ENCODE measurements around the gene OSBPL10. TPM values are rescaled to one million over a fixed set of nuclear protein-coding genes. Genes with fewer than 3 reads are reported as not detected.

The OSBPL10 gene
- total RNA-seq, 2 experiments from 2014 or later, result 6.1 to 6.4 TPM

- no peak overlapping the region for H3K4me3 Mint-ChIP-seq
- peaks cover 14% of the 10 kb centered on the region for H3K27me3 Mint-ChIP-seq (ENCODE audit: low read depth)
- H3K9me3 Mint-ChIP-seq, result no peaks in the 10 kb centered on the region
- H3K36me3 Mint-ChIP-seq (ENCODE audit: low read depth), result no peaks in the 10 kb centered on the region
- CTCF ChIA-PET, result interaction anchor here (0.6 kb wide), 1 partner anchor 118 kb away, joined by 5 read pairs; no protein-coding TSS in a partner anchor
- H3K4me1 Mint-ChIP-seq (ENCODE audit: low read depth), result no peaks in the 10 kb centered on the region
- no peak for DNase-seq
- no peak overlapping the region for H3K27ac Mint-ChIP-seq
- intact Hi-C loops (cut with micrococcal nuclease), result no loop called here
Observed at GRCh38 chr3:31891876-31892455, 89.1 kb downstream of the OSBPL10 start.

GRCh38 chr3:31890742-31891469 is 90.2 kb downstream of the OSBPL10 start:
- CTCF ChIA-PET, result no interaction called here
- peak; percentile 8 for DNase-seq
- Mint-ChIP-seq H3K4me3 (no peak overlapping the region), H3K27me3 (ENCODE audit: low read depth) (peaks cover 16% of the 10 kb centered on the region), H3K36me3 (ENCODE audit: low read depth) (no peaks in the 10 kb centered on the region), H3K27ac (no peak overlapping the region), H3K9me3 (no peaks in the 10 kb centered on the region), H3K4me1 (ENCODE audit: low read depth) (no peaks in the 10 kb centered on the region)
- intact Hi-C loops (cut with micrococcal nuclease), result no loop called here

GRCh38 chr3:31890007-31890406 is 91.1 kb downstream of the OSBPL10 start:
- DNase-seq, result no peak
- H3K36me3 Mint-ChIP-seq (ENCODE audit: low read depth), result no peaks in the 10 kb centered on the region
- no peaks in the 10 kb centered on the region for H3K4me1 Mint-ChIP-seq (ENCODE audit: low read depth)
- peaks cover 16% of the 10 kb centered on the region for H3K27me3 Mint-ChIP-seq (ENCODE audit: low read depth)
- CTCF ChIA-PET, result no interaction called here
- no peaks in the 10 kb centered on the region for H3K9me3 Mint-ChIP-seq
- no peak overlapping the region for H3K4me3 Mint-ChIP-seq
- intact Hi-C loops (cut with micrococcal nuclease), result no loop called here
- no peak overlapping the region for H3K27ac Mint-ChIP-seq

GRCh38 chr3:31885235-31885634 is 95.8 kb downstream of the OSBPL10 start:
- no peak for DNase-seq
- CTCF ChIA-PET, result no interaction called here
- Mint-ChIP-seq H3K4me1 (ENCODE audit: low read depth) (no peaks in the 10 kb centered on the region), H3K27me3 (ENCODE audit: low read depth) (peaks cover 18% of the 10 kb centered on the region), H3K36me3 (ENCODE audit: low read depth) (no peaks in the 10 kb centered on the region), H3K27ac (no peak overlapping the region), H3K9me3 (no peaks in the 10 kb centered on the region), H3K4me3 (no peak overlapping the region)
- intact Hi-C loops (cut with micrococcal nuclease), result no loop called here

GRCh38 chr3:31884251-31884650 is 96.8 kb downstream of the OSBPL10 start:
- no peaks in the 10 kb centered on the region for H3K36me3 Mint-ChIP-seq (ENCODE audit: low read depth)
- CTCF ChIA-PET, result no interaction called here
- intact Hi-C loops (cut with micrococcal nuclease), result no loop called here
- DNase-seq, result no peak
- H3K27me3 Mint-ChIP-seq (ENCODE audit: low read depth), result peaks cover 16% of the 10 kb centered on the region
- no peak overlapping the region for H3K4me3 Mint-ChIP-seq
- no peak overlapping the region for H3K27ac Mint-ChIP-seq
- H3K9me3 Mint-ChIP-seq, result no peaks in the 10 kb centered on the region
- no peaks in the 10 kb centered on the region for H3K4me1 Mint-ChIP-seq (ENCODE audit: low read depth)

GRCh38 chr3:31882895-31883294 is 98.2 kb downstream of the OSBPL10 start:
- Mint-ChIP-seq H3K9me3 (no peaks in the 10 kb centered on the region), H3K27me3 (ENCODE audit: low read depth) (peaks cover 11% of the 10 kb centered on the region), H3K27ac (no peak overlapping the region), H3K36me3 (ENCODE audit: low read depth) (no peaks in the 10 kb centered on the region), H3K4me1 (ENCODE audit: low read depth) (no peaks in the 10 kb centered on the region), H3K4me3 (no peak overlapping the region)
- intact Hi-C loops (cut with micrococcal nuclease), result no loop called here
- CTCF ChIA-PET, result no interaction called here
- DNase-seq, result no peak

- intact Hi-C loops (cut with micrococcal nuclease), result no loop called here
- H3K27me3 Mint-ChIP-seq (ENCODE audit: low read depth), result peaks cover 11% of the 10 kb centered on the region
- H3K27ac Mint-ChIP-seq, result no peak overlapping the region
- H3K9me3 Mint-ChIP-seq, result no peaks in the 10 kb centered on the region
- no peak for DNase-seq
- H3K4me3 Mint-ChIP-seq, result no peak overlapping the region
- no peaks in the 10 kb centered on the region for H3K36me3 Mint-ChIP-seq (ENCODE audit: low read depth)
- CTCF ChIA-PET, result no interaction called here
- H3K4me1 Mint-ChIP-seq (ENCODE audit: low read depth), result no peaks in the 10 kb centered on the region
Observed at GRCh38 chr3:31882431-31882830, 98.6 kb downstream of the OSBPL10 start.

- intact Hi-C loops (cut with micrococcal nuclease), result no loop called here
- H3K36me3 Mint-ChIP-seq (ENCODE audit: low read depth), result no peaks in the 10 kb centered on the region
- H3K4me3 Mint-ChIP-seq, result no peak overlapping the region
- peaks cover 2% of the 10 kb centered on the region for H3K4me1 Mint-ChIP-seq (ENCODE audit: low read depth)
- H3K27ac Mint-ChIP-seq, result no peak overlapping the region
- DNase-seq, result no peak
- CTCF ChIA-PET, result no interaction called here
- H3K27me3 Mint-ChIP-seq (ENCODE audit: low read depth), result peaks cover 5% of the 10 kb centered on the region
- H3K9me3 Mint-ChIP-seq, result no peaks in the 10 kb centered on the region
Observed at GRCh38 chr3:31880482-31881078, 100.5 kb downstream of the OSBPL10 start.

GRCh38 chr3:31880020-31880419 is 101.0 kb downstream of the OSBPL10 start:
- Mint-ChIP-seq H3K27me3 (ENCODE audit: low read depth) (peaks cover 5% of the 10 kb centered on the region), H3K4me3 (no peak overlapping the region), H3K4me1 (ENCODE audit: low read depth) (peaks cover 2% of the 10 kb centered on the region), H3K27ac (no peak overlapping the region), H3K36me3 (ENCODE audit: low read depth) (no peaks in the 10 kb centered on the region), H3K9me3 (no peaks in the 10 kb centered on the region)
- DNase-seq, result no peak
- intact Hi-C loops (cut with micrococcal nuclease), result no loop called here
- CTCF ChIA-PET, result no interaction called here

- no peaks in the 10 kb centered on the region for H3K9me3 Mint-ChIP-seq
- H3K4me1 Mint-ChIP-seq (ENCODE audit: low read depth), result peaks cover 2% of the 10 kb centered on the region
- CTCF ChIA-PET, result interaction anchor here (1.1 kb wide), 1 partner anchor 38 kb away, joined by 3 read pairs; no protein-coding TSS in a partner anchor
Observed at GRCh38 chr3:31879365-31879764, 101.7 kb downstream of the OSBPL10 start.

GRCh38 chr3:31878231-31878838 is 102.7 kb downstream of the OSBPL10 start:
- CTCF ChIA-PET, result interaction anchor here (1.1 kb wide), 1 partner anchor 37 kb away, joined by 3 read pairs; no protein-coding TSS in a partner anchor
- intact Hi-C loops (cut with micrococcal nuclease), result no loop called here
- Mint-ChIP-seq H3K4me3 (no peak overlapping the region), H3K36me3 (ENCODE audit: low read depth) (no peaks in the 10 kb centered on the region), H3K27me3 (ENCODE audit: low read depth) (peaks cover 5% of the 10 kb centered on the region), H3K9me3 (no peaks in the 10 kb centered on the region), H3K27ac (no peak overlapping the region), H3K4me1 (ENCODE audit: low read depth) (peaks cover 2% of the 10 kb centered on the region)
- DNase-seq, result no peak

More at GRCh38 chr3:31879365-31879764, 101.7 kb downstream of the OSBPL10 start:
- peaks cover 5% of the 10 kb centered on the region for H3K27me3 Mint-ChIP-seq (ENCODE audit: low read depth)
- intact Hi-C loops (cut with micrococcal nuclease), result no loop called here
- H3K36me3 Mint-ChIP-seq (ENCODE audit: low read depth), result no peaks in the 10 kb centered on the region
- H3K27ac Mint-ChIP-seq, result no peak overlapping the region
- no peak for DNase-seq
- no peak overlapping the region for H3K4me3 Mint-ChIP-seq

GRCh38 chr3:31876331-31876730 is 104.7 kb downstream of the OSBPL10 start:
- Mint-ChIP-seq H3K27me3 (ENCODE audit: low read depth) (no peaks in the 10 kb centered on the region), H3K4me3 (no peak overlapping the region), H3K27ac (no peak overlapping the region), H3K9me3 (no peaks in the 10 kb centered on the region), H3K4me1 (ENCODE audit: low read depth) (peaks cover 2% of the 10 kb centered on the region), H3K36me3 (ENCODE audit: low read depth) (no peaks in the 10 kb centered on the region)
- DNase-seq, result no peak
- intact Hi-C loops (cut with micrococcal nuclease), result no loop called here
- CTCF ChIA-PET, result no interaction called here

Data from activated naive CD4-positive, alpha-beta T cell treated with anti-CD3 and anti-CD28 coated beads for 36 hours (primary cell).